HG03108 (cell line): ENCODE data around the gene FYTTD1.
A peak's percentile ranks its signal among the peaks of the same experiment; 100 is the strongest.

Source experiments
- ATAC-seq: cut with Tn5 transposase; IDR thresholded peaks from one replicate; pipeline ENCODE4 v1.9.1; 2021; ENCODE audit warnings: moderate library complexity; ENCODE audit not compliant: unreplicated experiment

FYTTD1 gene

GRCh38 chr3:197791892-197792647, 42.4 kb downstream of the FYTTD1 start:
- ATAC-seq = peak; percentile 12

- ATAC-seq = no peak
These were observed 43.6 kb downstream of the FYTTD1 start for GRCh38 chr3:197793247-197793646.

- ATAC-seq = no peak
These were observed 44.4 kb downstream of the FYTTD1 start for GRCh38 chr3:197794115-197794514.

- ATAC-seq = no peak
These were observed 45.5 kb downstream of the FYTTD1 start for GRCh38 chr3:197795200-197795599.

GRCh38 chr3:197796087-197796486, 46.4 kb downstream of the FYTTD1 start:
- no peak for ATAC-seq

GRCh38 chr3:197798863-197799262, 49.2 kb downstream of the FYTTD1 start:
- peak; percentile 57 for ATAC-seq

GRCh38 chr3:197800379-197800778, 50.7 kb downstream of the FYTTD1 start:
- ATAC-seq = no peak

GRCh38 chr3:197801891-197802778, 52.5 kb downstream of the FYTTD1 start:
- peak; percentile 43 for ATAC-seq

GRCh38 chr3:197802779-197803459, 53.2 kb downstream of the FYTTD1 start:
- no peak for ATAC-seq

- ATAC-seq = no peak
These were observed 54.8 kb downstream of the FYTTD1 start for GRCh38 chr3:197804511-197804910.

- no peak for ATAC-seq
These were observed 58.4 kb downstream of the FYTTD1 start for GRCh38 chr3:197807969-197808587.

GRCh38 chr3:197809356-197810020, 59.8 kb downstream of the FYTTD1 start:
- no peak for ATAC-seq

- no peak for ATAC-seq
These were observed 61.2 kb downstream of the FYTTD1 start for GRCh38 chr3:197810901-197811300.

- no peak for ATAC-seq
These were observed 61.7 kb downstream of the FYTTD1 start for GRCh38 chr3:197811343-197811742.

GRCh38 chr3:197814372-197814771, 64.7 kb downstream of the FYTTD1 start:
- no peak for ATAC-seq

- ATAC-seq = no peak
These were observed 71.1 kb downstream of the FYTTD1 start for GRCh38 chr3:197820550-197821335.

GRCh38 chr3:197829397-197830045, 79.8 kb downstream of the FYTTD1 start:
- ATAC-seq = no peak

- no peak for ATAC-seq
These were observed 80.8 kb downstream of the FYTTD1 start for GRCh38 chr3:197830308-197830966.

GRCh38 chr3:197830967-197831313, 81.3 kb downstream of the FYTTD1 start:
- ATAC-seq = no peak
